ENCODE results near the gene SLC13A3. TPM values are rescaled to one million over a fixed set of nuclear protein-coding genes. Genes with fewer than 3 reads are reported as not detected.

Gene SLC13A3
- total and polyA plus RNA-seq, 2 of the 4 experiments (the other 2 are of a cell fraction): 2.5 to 4.2 TPM

GRCh38 chr20:46552460-46553420 is 98.5 kb downstream of the SLC13A3 start (continued):
- TF ChIP-seq USF2 (IDR thresholded peaks at IDR 0.05; ENCODE audit: low read depth, low read length) (no peak), FOS (IDR thresholded peaks at IDR 0.05; ENCODE audit: low read depth, low read length) (no peak)
